ENCODE results near the gene SLC7A8. TPM values are rescaled to one million over a fixed set of nuclear protein-coding genes. Genes with fewer than 3 reads are reported as not detected.

Gene SLC7A8
- total and polyA plus RNA-seq, 2 of the 4 experiments (the other 2 are of a cell fraction): 0.31 TPM; not detected in 1

GRCh38 chr14:23168246-23168645 is 15.2 kb downstream of the SLC7A8 start:
- no peak overlapping the region for H3K23ac ChIP-seq (ENCODE audit: low read depth, low read length)
- no peak overlapping the region for H4K8ac ChIP-seq (ENCODE audit: low read depth in 2 of 2, low read length in 2 of 2)
- POLR2A ChIA-PET (ENCODE audit: unreplicated experiment): no interaction called here
- H3K18ac ChIP-seq (ENCODE audit: low read depth, low read length): no peak overlapping the region
- H3K14ac ChIP-seq (replicated peaks; ENCODE audit: low read depth, low read length): no peak overlapping the region
- no peak for TF ChIP-seq CTCF (conservative IDR thresholded peaks at IDR 0.05; ENCODE audit: low read depth, low read length)
- no peak for TF ChIP-seq NFE2L2 (IDR thresholded peaks at IDR 0.05; ENCODE audit: low read depth, low read length)
- no peak for TF ChIP-seq MAZ (IDR thresholded peaks at IDR 0.05; ENCODE audit: borderline replicate concordance, low read depth, low read length)
- TF ChIP-seq CEBPB (IDR thresholded peaks at IDR 0.05; ENCODE audit: low read depth, low read length): no peak
- TF ChIP-seq BHLHE40 (IDR thresholded peaks at IDR 0.05; ENCODE audit: low read depth, low read length): no peak
- H3K56ac ChIP-seq (ENCODE audit: extremely low read depth, insufficient read depth, low read length): no peak overlapping the region
- H3K9me1 ChIP-seq (ENCODE audit: insufficient read depth, low read length): no peaks in the 10 kb centered on the region
- DNase-seq (no peak), ATAC-seq (ENCODE audit: low read depth) (no peak)
- BruUV-seq (replicated peaks): no TSS peak
- H3K4me2 ChIP-seq (ENCODE audit: low read depth, low read length): no peak overlapping the region
- CTCF ChIA-PET: interaction anchor here (0.6 kb wide), 1 partner anchor 31 kb away, joined by 3 read pairs; no protein-coding TSS in a partner anchor
- H3K4me1 ChIP-seq (ENCODE audit: control insufficient read depth, insufficient read depth, low read length): no peaks in the 10 kb centered on the region
- peaks cover 42% of the 10 kb centered on the region for H3K27me3 ChIP-seq (ENCODE audit: control insufficient read depth, insufficient read depth, low read length)
- no peak overlapping the region for H3K4me3 ChIP-seq (ENCODE audit: insufficient read depth, low read depth, low read length)
- no peak overlapping the region for H2BK20ac ChIP-seq (ENCODE audit: low read depth, low read length)
- no peak overlapping the region for H2BK15ac ChIP-seq (ENCODE audit: low read depth, low read length)
- H4K5ac ChIP-seq (ENCODE audit: low read depth, low read length): no peak overlapping the region
- no peaks in the 10 kb centered on the region for H3K9me3 ChIP-seq (ENCODE audit: control insufficient read depth, insufficient read depth, low read length)
- in situ Hi-C loops (cut with MboI; ENCODE audit: low sequenced_read_pairs): no loop called here
- H2BK120ac ChIP-seq (ENCODE audit: low read depth, low read length): no peak overlapping the region
- H2BK5ac ChIP-seq (ENCODE audit: low read depth, low read length, poor library complexity, severe bottlenecking): no peak overlapping the region
- H2AK5ac ChIP-seq (ENCODE audit: low read depth, low read length): no peak overlapping the region
- no peaks in the 10 kb centered on the region for H3K36me3 ChIP-seq (ENCODE audit: control insufficient read depth, insufficient read depth, low read length)
- no peak overlapping the region for H2AFZ ChIP-seq (replicated peaks; ENCODE audit: low read length, poor library complexity)
- no peak overlapping the region for H3K27ac ChIP-seq (ENCODE audit: insufficient read depth, low read length)
- H3K4ac ChIP-seq (ENCODE audit: low read depth, low read length): no peak overlapping the region
- dilution Hi-C loops (cut with HindIII; ENCODE audit: low sequenced_read_pairs, unreplicated experiment): no loop called here
- WGBS, 2 experiments (ENCODE audit: extremely low coverage in 2 of 2, insufficient read length in 1 of 2): no CpG with 5 or more reads among the region's 2 CpGs
- no peaks in the 10 kb centered on the region for H4K20me1 ChIP-seq (ENCODE audit: insufficient read depth, low read length)
- no peaks in the 10 kb centered on the region for H3K79me1 ChIP-seq (ENCODE audit: low read depth in 1 of 2, low read length in 2 of 2)
- H4K91ac ChIP-seq (ENCODE audit: insufficient read depth, low read depth, low read length): no peak overlapping the region
- H2AK9ac ChIP-seq (replicated peaks; ENCODE audit: low read depth, low read length, poor library complexity): no peak overlapping the region
- intact Hi-C loops (cut with micrococcal nuclease): no loop called here
- no peak overlapping the region for H3K9ac ChIP-seq (ENCODE audit: low read depth, low read length)

All from IMR-90 (cell line).